ELF-1 (cell line): ENCODE results near the gene KDM1B.

Source experiments
- DNase-seq: peaks from one replicate; pipeline ENCODE4 v3.0.0-alpha.2; 2016; ENCODE audit warnings: low read depth, low spot score

The KDM1B gene

GRCh38 chr6:18261877-18262276, 106.7 kb downstream of the KDM1B start:
- DNase-seq: no peak

GRCh38 chr6:18262702-18263417, 107.6 kb downstream of the KDM1B start:
- peak; percentile 27 for DNase-seq

DNA sequence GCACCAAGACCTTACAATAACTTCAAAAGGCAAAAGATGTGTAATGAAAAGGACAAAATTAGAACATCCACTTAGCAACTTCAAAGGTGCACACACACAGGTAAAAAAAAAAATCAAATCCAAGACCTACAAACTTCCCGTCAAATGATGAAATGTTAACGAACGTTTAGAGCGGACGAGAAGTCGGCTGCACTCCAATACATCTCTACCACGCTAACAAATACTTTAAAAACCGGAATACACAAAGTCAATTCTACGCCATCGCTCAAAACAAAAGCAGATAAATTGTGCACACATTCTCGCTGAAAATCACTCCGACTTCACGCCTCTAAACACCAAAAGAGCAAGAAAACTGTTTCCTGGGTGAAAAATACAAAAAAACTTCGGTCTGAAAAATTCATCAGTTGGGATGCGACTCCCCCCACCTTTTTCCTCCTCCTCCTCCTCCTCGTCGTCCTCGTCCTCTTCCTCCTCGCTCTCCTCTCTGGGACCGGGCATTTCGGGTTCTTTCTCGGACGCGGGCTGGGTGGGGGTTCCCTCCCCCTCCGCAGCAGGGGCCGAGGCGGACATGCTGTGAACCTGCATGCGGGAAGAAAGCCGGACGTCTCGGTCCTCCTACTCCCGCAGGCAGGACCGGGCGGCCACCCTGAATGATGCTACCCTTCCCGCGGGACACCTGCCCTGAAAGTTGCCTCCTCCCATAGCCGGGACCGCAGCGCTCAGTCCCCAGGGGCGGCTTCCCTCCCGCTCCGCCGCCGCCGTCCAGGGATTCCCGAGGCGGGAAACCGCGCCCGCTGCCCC, 108.4 kb downstream of the KDM1B start:
- peak; percentile 60 for DNase-seq

DNA sequence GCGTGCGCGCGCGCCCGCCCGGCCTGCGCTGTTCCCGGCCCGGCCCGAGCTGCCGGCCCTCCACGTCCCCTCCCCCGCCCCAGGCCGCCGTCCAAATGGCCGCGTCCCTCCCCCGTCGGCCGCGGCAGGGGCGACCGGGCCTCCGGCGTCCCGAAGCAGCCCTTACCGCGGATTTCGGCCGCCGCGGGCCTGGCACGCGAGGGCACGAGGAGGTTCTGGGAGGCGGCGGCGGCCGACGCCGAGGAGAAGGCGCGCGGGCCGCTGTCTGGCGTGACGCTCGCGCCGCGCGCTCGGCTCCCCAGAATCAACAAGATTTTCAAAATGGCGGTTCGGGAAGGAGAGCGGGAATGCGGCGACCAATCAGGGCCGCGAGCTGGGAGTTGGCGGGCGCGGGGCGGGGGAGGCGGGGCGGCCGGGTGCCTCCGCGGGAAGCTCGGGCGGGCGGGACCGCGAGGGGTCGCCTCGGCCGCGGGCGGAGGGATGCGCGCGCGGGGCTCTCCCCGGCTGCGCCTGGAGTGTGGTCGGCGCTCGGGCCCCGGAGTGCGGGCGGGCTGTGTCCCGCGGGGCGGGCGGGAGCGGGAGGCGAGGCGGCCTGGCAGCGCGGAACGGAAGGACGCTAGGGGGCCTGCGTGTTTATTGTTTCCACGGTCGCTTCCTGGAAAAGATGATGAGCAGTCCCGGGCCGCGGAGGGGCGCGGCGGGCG, 109.1 kb downstream of the KDM1B start, which contains the start of gene DEK:
TSS of gene DEK (minus strand) at position 312 of the 704 bp plus-strand sequence. CDS start 543 bp downstream, outside the sequence.
- DNase-seq: peak; percentile 74

DNA sequence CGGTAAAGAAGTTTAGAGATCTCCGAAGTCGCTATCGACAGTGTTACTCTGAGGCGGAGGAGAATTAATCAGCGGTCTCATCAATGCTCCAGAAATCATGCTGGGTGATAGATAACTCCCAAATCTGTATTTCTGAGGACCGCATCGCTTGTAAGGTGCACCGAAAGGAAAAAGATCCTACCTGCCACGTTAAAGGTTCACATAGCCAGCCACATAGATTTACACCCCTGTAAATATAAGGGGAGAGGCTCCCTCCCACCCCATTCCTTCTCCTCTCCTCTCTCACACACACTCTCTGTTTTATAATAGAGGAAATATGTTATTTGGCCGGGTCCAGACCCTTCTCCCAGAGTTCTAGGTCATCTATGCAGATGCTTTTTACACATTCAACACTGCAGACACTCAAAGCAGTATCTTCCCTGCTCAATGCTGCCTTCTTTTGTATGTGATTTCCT, 109.7 kb downstream of the KDM1B start:
- no peak for DNase-seq

- no peak for DNase-seq
Measured at GRCh38 chr6:18265787-18266522, 110.7 kb downstream of the KDM1B start.

DNA sequence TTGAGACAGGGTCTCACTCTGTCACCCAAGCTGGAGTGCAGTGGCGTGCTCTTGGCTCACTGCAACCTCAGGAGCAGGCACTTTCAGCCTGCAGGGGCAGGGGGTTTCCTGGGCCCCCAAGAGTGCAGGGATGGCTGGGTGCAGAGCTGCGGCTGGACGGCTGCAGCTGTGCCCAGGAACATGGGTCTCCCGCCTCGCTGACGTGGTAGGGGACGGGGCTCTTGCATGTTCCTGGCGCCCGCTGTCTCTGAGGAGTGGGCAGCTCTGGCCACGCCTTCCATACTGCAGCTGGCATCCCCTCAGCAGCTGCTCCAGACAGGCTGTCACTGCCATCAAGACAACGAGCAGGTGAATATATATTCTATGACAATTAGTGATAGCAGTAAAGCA, 111.3 kb downstream of the KDM1B start:
- no peak for DNase-seq

DNA sequence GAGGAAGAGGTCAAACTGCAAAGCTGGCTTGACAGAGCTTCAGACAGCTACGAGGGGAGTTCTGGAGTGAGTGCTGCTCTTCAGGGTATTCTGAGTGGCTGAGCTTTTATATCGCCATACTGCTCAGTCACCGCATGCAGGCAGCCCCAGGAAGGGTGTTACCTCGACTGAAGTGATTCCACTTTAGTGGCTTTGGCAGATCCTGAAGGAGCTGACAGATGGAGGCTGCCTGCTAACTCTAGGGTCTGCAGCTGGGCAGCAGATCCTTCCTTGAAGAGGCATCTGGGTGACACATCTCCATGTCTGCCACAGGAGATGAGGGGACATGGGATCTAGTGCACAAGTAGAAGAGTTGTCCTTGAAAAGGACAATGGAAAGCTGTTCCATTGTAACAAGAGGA, 112.8 kb downstream of the KDM1B start:
- DNase-seq: no peak

DNA sequence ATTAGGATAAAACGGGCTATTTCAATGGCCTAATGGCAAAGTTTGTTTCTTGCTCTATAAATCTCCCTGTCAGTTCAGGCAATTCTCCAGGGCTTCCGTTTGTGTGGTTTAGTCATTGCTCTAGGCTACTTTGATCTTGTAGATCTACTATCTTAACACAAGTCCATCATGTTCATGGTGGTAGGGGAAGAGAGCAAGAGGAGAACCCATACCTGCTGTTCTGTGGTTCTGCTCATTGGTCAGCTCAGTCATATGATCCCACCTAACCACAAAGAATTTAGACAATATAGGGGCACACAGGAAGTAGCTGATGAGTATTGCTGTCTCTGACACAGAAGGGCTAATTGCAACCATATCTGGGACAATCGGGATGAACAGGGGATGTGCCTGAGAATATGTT, 114.0 kb downstream of the KDM1B start:
- DNase-seq: no peak

DNA sequence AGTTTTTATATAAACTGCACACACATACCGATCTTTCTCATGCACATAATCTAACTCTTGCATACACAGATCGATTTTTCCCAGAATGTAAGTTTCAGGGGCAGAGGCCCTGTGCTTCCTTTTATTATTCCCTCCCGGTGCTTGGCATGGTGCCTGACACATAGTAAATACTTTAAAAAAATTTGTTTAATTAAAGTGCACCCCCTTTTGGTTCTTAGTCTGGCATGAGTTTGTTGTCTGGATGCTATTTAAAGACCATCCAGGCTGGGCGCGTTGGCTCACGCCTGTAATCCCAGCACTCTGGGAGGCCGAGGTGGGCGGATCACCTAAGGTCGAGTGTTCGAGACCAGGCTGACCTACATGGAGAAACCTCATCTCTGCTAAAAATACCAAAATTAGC, 114.5 kb downstream of the KDM1B start:
- DNase-seq: no peak

DNA sequence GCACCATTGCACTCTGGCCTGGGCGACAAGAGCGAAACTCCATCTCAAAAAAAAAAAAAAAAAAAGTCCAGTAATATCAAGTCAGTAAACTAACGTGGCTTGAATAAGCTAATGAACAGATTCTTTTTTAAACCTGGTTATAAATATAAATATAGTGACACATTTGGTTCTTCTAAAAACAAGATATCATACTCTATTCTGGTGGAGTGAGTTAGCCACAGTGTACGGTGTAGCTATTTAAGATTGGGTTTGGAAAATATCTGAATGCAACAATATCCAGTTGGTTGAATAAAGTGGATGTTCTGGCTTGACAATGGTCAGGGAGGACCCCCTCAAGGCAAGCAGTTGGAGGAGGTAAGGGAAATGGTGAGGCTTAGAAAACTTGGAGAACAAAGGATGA, 115.0 kb downstream of the KDM1B start:
- no peak for DNase-seq
